CD4-positive, CD25-positive, alpha-beta regulatory T cell (primary cell): Measurements from ENCODE around the gene TANK. TPM values are rescaled to one million over a fixed set of nuclear protein-coding genes. Genes with fewer than 3 reads are reported as not detected.
"Not testable (repeated sequence)": the region's sequence is repeated elsewhere in the genome, so short reads cannot be mapped to it uniquely, and the experiment has no call there.

Experiments
- ATAC-seq, 2 donors: fragments of 150-1000 bp; cut with Tn5 transposase; one replicate each; pipeline ENCODE4 v1.10.0; 2021; ENCODE audit warnings: low read depth in 2 of 2, moderate number of reproducible peaks in 2 of 2, moderate library complexity in 1 of 2
- DNase-seq, 3 donors: peaks; one replicate each; pipeline versions ENCODE4 v3.0.0 to v3.0.0-alpha.2; 2012 to 2022; ENCODE audit warnings: mixed read lengths in 1 of 3
- H3K27ac ChIP-seq: one replicate; pipeline ENCODE4 v1.7.0; 2013; ENCODE audit warnings: mild to moderate bottlenecking, low read length; ENCODE audit not compliant: insufficient read depth, poor library complexity, severe bottlenecking
- H3K27me3 ChIP-seq: one replicate; pipeline ENCODE4 v1.7.0; 2013; ENCODE audit warnings: low read length; ENCODE audit not compliant: control insufficient read depth, insufficient read depth
- H3K36me3 ChIP-seq: one replicate; pipeline ENCODE4 v1.7.0; 2013; ENCODE audit warnings: mild to moderate bottlenecking, low read length, moderate library complexity; ENCODE audit not compliant: control insufficient read depth, insufficient read depth
- H3K4me1 ChIP-seq: 2 replicates; pipeline ENCODE4 v1.7.0; 2013; ENCODE audit warnings: mild to moderate bottlenecking, low read length; ENCODE audit not compliant: insufficient read depth, control insufficient read depth, poor library complexity, severe bottlenecking
- H3K4me3 ChIP-seq: one replicate; pipeline ENCODE4 v1.7.0; 2013; ENCODE audit warnings: low read depth, mild to moderate bottlenecking, low read length, moderate library complexity
- H3K9me3 ChIP-seq, 2 experiments: 1 replicate in 1 of 2; 2 replicates in 1 of 2; pipeline ENCODE4 v1.7.0; 2013; ENCODE audit warnings: low read length in 2 of 2, mild to moderate bottlenecking in 1 of 2, moderate library complexity in 1 of 2; ENCODE audit not compliant: control insufficient read depth in 2 of 2
- H3K27ac Mint-ChIP-seq, 3 donors: one replicate each; pipeline ENCODE4 v1.8.0; 2020 to 2022; ENCODE audit warnings: mild to moderate bottlenecking in 3 of 3, mixed read lengths in 3 of 3, moderate library complexity in 2 of 3
- H3K27me3 Mint-ChIP-seq: one replicate; pipeline ENCODE4 v1.8.0; 2022; ENCODE audit warnings: mild to moderate bottlenecking, mixed read lengths
- H3K36me3 Mint-ChIP-seq: one replicate; pipeline ENCODE4 v1.8.0; 2020; ENCODE audit warnings: mixed read lengths
- H3K4me1 Mint-ChIP-seq, 4 donors: one replicate each; pipeline ENCODE4 v1.8.0; 2020 to 2022; ENCODE audit warnings: mixed read lengths in 4 of 4, mild to moderate bottlenecking in 1 of 4
- H3K4me3 Mint-ChIP-seq, 4 donors: one replicate each; pipeline ENCODE4 v1.8.0; 2020 to 2022; ENCODE audit warnings: mild to moderate bottlenecking in 4 of 4, mixed read lengths in 4 of 4, moderate library complexity in 3 of 4
- H3K9me3 Mint-ChIP-seq, 7 donors: one replicate each; pipeline ENCODE4 v1.8.0; 2020 to 2022; ENCODE audit warnings: mixed read lengths in 7 of 7, mild to moderate bottlenecking in 3 of 7, moderate library complexity in 2 of 7
- polyA plus RNA-seq, 4 donors: library from polyadenylated mRNA; unstranded; fragments of 300-500 nt; fragmentation: Illumina TruSeq; gene quantifications; one replicate each; pipeline ENCODE4 v1.2.3, GENCODE V29; 2021
- total RNA-seq: library from RNA; stranded (reverse); gene quantifications from one replicate; pipeline ENCODE4 v1.2.3, GENCODE V29; 2022

TANK gene
- total and polyA plus RNA-seq, 5 donors from 2014 or later = 84.5 to 182 (median 90.2) TPM

GRCh38 chr2:161265874-161266273, 105.6 kb downstream of the TANK start:
- Histone ChIP-seq H3K36me3 (no peaks in the 10 kb centered on the region), H3K4me3 (no peak overlapping the region), H3K9me3 (no peaks in the 10 kb centered on the region), H3K27ac (no peak overlapping the region), H3K27me3 (peaks cover 6% of the 10 kb centered on the region), H3K4me1 (no peaks in the 10 kb centered on the region)
- Mint-ChIP-seq H3K4me3 (no peak overlapping the region), H3K27me3 (peaks cover 11% of the 10 kb centered on the region), H3K4me1 (no peaks in the 10 kb centered on the region), H3K36me3 (no peaks in the 10 kb centered on the region), H3K9me3 (peaks cover 0 to 2% (median 0%) of the 10 kb centered on the region in 7 donors), H3K27ac (no peak overlapping the region)
- ATAC-seq (no peak), DNase-seq (no peak)

- Mint-ChIP-seq H3K4me3 (no peak overlapping the region), H3K27me3 (peaks cover 11% of the 10 kb centered on the region), H3K36me3 (no peaks in the 10 kb centered on the region), H3K4me1 (peaks cover 0 to 4% (median 3%) of the 10 kb centered on the region in 4 donors), H3K27ac (no peak overlapping the region), H3K9me3 (peaks cover 0 to 2% (median 0%) of the 10 kb centered on the region in 7 donors)
- no peaks in the 10 kb centered on the region for H3K36me3 ChIP-seq
- H3K4me3 ChIP-seq = no peak overlapping the region
- no peaks in the 10 kb centered on the region for H3K4me1 ChIP-seq
- H3K9me3 ChIP-seq = no peaks in the 10 kb centered on the region
- DNase-seq (no peak), ATAC-seq (no peak)
- H3K27ac ChIP-seq = no peak overlapping the region
- peaks cover 6% of the 10 kb centered on the region for H3K27me3 ChIP-seq
Measured at GRCh38 chr2:161269111-161269510, 108.9 kb downstream of the TANK start.

GRCh38 chr2:161273038-161273760, 113.0 kb downstream of the TANK start:
- H3K4me3 Mint-ChIP-seq = no peak overlapping the region
- H3K36me3 Mint-ChIP-seq = no peaks in the 10 kb centered on the region
- H3K9me3 Mint-ChIP-seq = no peaks in the 10 kb centered on the region

GRCh38 chr2:161278564-161279229, 118.5 kb downstream of the TANK start:
- not testable (repeated sequence) for H3K36me3 Mint-ChIP-seq, ATAC-seq, H3K27ac ChIP-seq, H3K27me3 ChIP-seq, H3K9me3 ChIP-seq, H3K4me1 ChIP-seq, H3K27me3 Mint-ChIP-seq, H3K36me3 ChIP-seq, H3K27ac Mint-ChIP-seq, H3K4me3 ChIP-seq, DNase-seq, H3K4me1 Mint-ChIP-seq, H3K9me3 Mint-ChIP-seq, H3K4me3 Mint-ChIP-seq

More at GRCh38 chr2:161273038-161273760, 113.0 kb downstream of the TANK start:
- no peaks in the 10 kb centered on the region for H3K9me3 ChIP-seq
- no peak overlapping the region for H3K27ac Mint-ChIP-seq
- DNase-seq (peak in 2 of 3 donors; percentile 65 to 80), ATAC-seq (peak; percentile 28 to 50)
- no peak overlapping the region for H3K4me3 ChIP-seq
- peaks cover 7% of the 10 kb centered on the region for H3K27me3 Mint-ChIP-seq
- H3K27ac ChIP-seq = no peak overlapping the region
- H3K4me1 Mint-ChIP-seq = peaks cover 0 to 4% (median 3%) of the 10 kb centered on the region in 4 donors
- H3K27me3 ChIP-seq = no peaks in the 10 kb centered on the region
- no peaks in the 10 kb centered on the region for H3K36me3 ChIP-seq
- no peaks in the 10 kb centered on the region for H3K4me1 ChIP-seq

GRCh38 chr2:161279230-161279815, 119.1 kb downstream of the TANK start:
- not testable (repeated sequence) for H3K27ac Mint-ChIP-seq, H3K9me3 ChIP-seq, H3K9me3 Mint-ChIP-seq, ATAC-seq, H3K4me1 ChIP-seq, H3K4me3 Mint-ChIP-seq, DNase-seq, H3K27me3 ChIP-seq, H3K4me1 Mint-ChIP-seq, H3K4me3 ChIP-seq, H3K36me3 Mint-ChIP-seq, H3K36me3 ChIP-seq, H3K27ac ChIP-seq, H3K27me3 Mint-ChIP-seq

GRCh38 chr2:161280906-161281323, 120.7 kb downstream of the TANK start:
- not testable (repeated sequence) for H3K9me3 ChIP-seq, H3K4me3 Mint-ChIP-seq, H3K27ac ChIP-seq, DNase-seq, H3K27me3 ChIP-seq, ATAC-seq, H3K4me1 Mint-ChIP-seq, H3K27me3 Mint-ChIP-seq, H3K36me3 ChIP-seq, H3K9me3 Mint-ChIP-seq, H3K4me3 ChIP-seq, H3K4me1 ChIP-seq, H3K27ac Mint-ChIP-seq, H3K36me3 Mint-ChIP-seq

- H3K4me3 Mint-ChIP-seq, H3K36me3 Mint-ChIP-seq, ATAC-seq, H3K36me3 ChIP-seq, H3K27ac Mint-ChIP-seq, DNase-seq, H3K4me1 ChIP-seq, H3K9me3 ChIP-seq, H3K27me3 Mint-ChIP-seq, H3K4me3 ChIP-seq, H3K9me3 Mint-ChIP-seq, H3K4me1 Mint-ChIP-seq, H3K27me3 ChIP-seq, H3K27ac ChIP-seq: not testable (repeated sequence)
Measured at GRCh38 chr2:161281615-161282310, 121.5 kb downstream of the TANK start.
